ENCODE results near the gene TADA2B. TPM values are rescaled to one million over a fixed set of nuclear protein-coding genes. Genes with fewer than 3 reads are reported as not detected.

The TADA2B gene, protein sequence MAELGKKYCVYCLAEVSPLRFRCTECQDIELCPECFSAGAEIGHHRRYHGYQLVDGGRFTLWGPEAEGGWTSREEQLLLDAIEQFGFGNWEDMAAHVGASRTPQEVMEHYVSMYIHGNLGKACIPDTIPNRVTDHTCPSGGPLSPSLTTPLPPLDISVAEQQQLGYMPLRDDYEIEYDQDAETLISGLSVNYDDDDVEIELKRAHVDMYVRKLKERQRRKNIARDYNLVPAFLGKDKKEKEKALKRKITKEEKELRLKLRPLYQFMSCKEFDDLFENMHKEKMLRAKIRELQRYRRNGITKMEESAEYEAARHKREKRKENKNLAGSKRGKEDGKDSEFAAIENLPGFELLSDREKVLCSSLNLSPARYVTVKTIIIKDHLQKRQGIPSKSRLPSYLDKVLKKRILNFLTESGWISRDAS
- 14.2 and 18.8 TPM in 2 replicates for total RNA-seq

GRCh38 chr4:7043284-7044136, at the start of gene TADA2B:
TSS of gene TADA2B (plus strand) at chr4:7043372. CDS start at chr4:7043580, 208 bp downstream.

GRCh38 chr4:7067452-7068278, 24.5 kb downstream of the TADA2B start, which contains the start of gene GRPEL1:
TSS of gene GRPEL1 (minus strand) at chr4:7068064. CDS start at chr4:7068032, 32 bp downstream.

Other genes starting within 250 kb of the TADA2B start
- gene TBC1D14, start 133.5 kb upstream of the TADA2B start, total RNA-seq: 58.1 and 66.7 TPM in 2 replicates
- gene GRPEL1, start 24.7 kb downstream of the TADA2B start, total RNA-seq: 9.4 and 12.9 TPM in 2 replicates
- gene SORCS2, start 149.2 kb downstream of the TADA2B start, total RNA-seq: under 0.01 TPM in 1 of 2 replicates, not detected in the other